OCI-LY7 (cell line): ENCODE results near the gene PIAS2. TPM values are rescaled to one million over a fixed set of nuclear protein-coding genes. Genes with fewer than 3 reads are reported as not detected.

ENCODE experiments used
- BruUV-seq: library from RNA; stranded (reverse); fragments of 400-500 nt; replicated peaks from 2 replicates; lab custom pipeline; 2021; lab: Mats Ljungman, UMichigan
- CTCF ChIA-PET: fragments of 300-600 bp; sonication (Branson Sonifier 250); formaldehyde crosslinking; loops from one replicate; lab custom pipeline; 2022; ENCODE audit warnings: antibody characterized with exemption; ENCODE audit not compliant: unreplicated experiment; lab: Charles Lee
- POLR2A ChIA-PET: fragments of 300-600 bp; sonication (Branson Sonifier 250); formaldehyde crosslinking; loops from one replicate; lab custom pipeline; 2022; ENCODE audit warnings: antibody characterized with exemption; lab: Charles Lee
- DNase-seq: peaks from one replicate; pipeline ENCODE4 v3.0.0-alpha.2; 2015; ENCODE audit warnings: low spot score
- H2AFZ ChIP-seq: fragments of 200-600 bp; sonication (generic), shearing (Covaris generic); 2 replicates; pipeline ENCODE4 v1.6.1; 2014; ENCODE audit warnings: mild to moderate bottlenecking, antibody characterized with exemption, low read length, moderate library complexity
- H3K27ac ChIP-seq: fragments of 200-600 bp; sonication (generic); 2 replicates; pipeline ENCODE4 v1.5.1; 2014; ENCODE audit warnings: mixed run types, low read depth, mild to moderate bottlenecking, moderate library complexity, low read length, inconsistent platforms; ENCODE audit not compliant: poor library complexity, severe bottlenecking
- H3K36me3 ChIP-seq: fragments of 200-600 bp; sonication (generic); 2 replicates; pipeline ENCODE4 v1.6.1; 2014; ENCODE audit warnings: mild to moderate bottlenecking, antibody characterized with exemption, low read length, moderate library complexity, mixed read lengths; ENCODE audit not compliant: insufficient read depth
- H3K4me1 ChIP-seq: fragments of 200-600 bp; sonication (generic); 2 replicates; pipeline ENCODE4 v1.5.1; 2014; ENCODE audit warnings: mild to moderate bottlenecking, low read length; ENCODE audit not compliant: insufficient read depth, poor library complexity, severe bottlenecking
- H3K4me2 ChIP-seq: fragments of 200-600 bp; sonication (generic); 2 replicates; pipeline ENCODE4 v1.6.1; 2014; ENCODE audit warnings: mild to moderate bottlenecking, low read length
- H3K4me3 ChIP-seq: fragments of 200-600 bp; sonication (generic); 2 replicates; pipeline ENCODE4 v1.5.1; 2014; ENCODE audit warnings: mild to moderate bottlenecking, low read depth, low read length; ENCODE audit not compliant: poor library complexity, severe bottlenecking
- H3K79me2 ChIP-seq: fragments of 200-600 bp; sonication (generic); 2 replicates; pipeline ENCODE4 v1.6.1; 2016; ENCODE audit warnings: low read depth, mild to moderate bottlenecking, low read length, moderate library complexity, mixed read lengths; ENCODE audit not compliant: insufficient read depth
- H3K9me2 ChIP-seq: fragments of 200-600 bp; sonication (generic); 2 replicates; pipeline ENCODE4 v1.6.1; 2016; ENCODE audit warnings: mild to moderate bottlenecking, low read length, mixed read lengths; ENCODE audit not compliant: insufficient read depth
- H3K9me3 ChIP-seq: fragments of 200-600 bp; sonication (generic); 2 replicates; pipeline ENCODE4 v1.6.1; 2014; ENCODE audit warnings: mild to moderate bottlenecking, mixed run types, low read length, mixed read lengths
- H4K20me1 ChIP-seq: fragments of 200-600 bp; sonication (generic); 2 replicates; pipeline ENCODE4 v1.6.1; 2014; ENCODE audit warnings: mild to moderate bottlenecking, antibody characterized with exemption, low read length, moderate library complexity, mixed read lengths; ENCODE audit not compliant: insufficient read depth
- EZH2phosphoT487 ChIP-seq: fragments of 200-600 bp; sonication (generic); IDR thresholded peaks from 2 replicates; pipeline ENCODE4 v1.6.1; 2018; ENCODE audit warnings: low read depth, borderline replicate concordance, mild to moderate bottlenecking, mixed run types, antibody characterized with exemption, low read length, moderate library complexity, mixed read lengths
- intact Hi-C: fragments of 100-400 bp; cut with micrococcal nuclease; formaldehyde crosslinking; loops from one replicate; pipeline ENCODE4 v1.10.0; 2022; ENCODE audit not compliant: unreplicated experiment
- total RNA-seq, 2 experiments: library from RNA; depleted of rRNA in 1 of 2; stranded (reverse); fragments of >200 nt in 1 of 2; shearing (Covaris generic) in 1 of 2; gene quantifications; 2 replicates each; pipeline ENCODE4 v1.2.3, GENCODE V29; 2014 to 2022
- TF ChIP-seq, protein P1 (sequence below): fragments of 200-600 bp; sonication (generic); conservative IDR thresholded peaks from 2 replicates; pipeline ENCODE4 v1.5.1; 2014; ENCODE audit warnings: mild to moderate bottlenecking, antibody characterized with exemption, low read length, moderate library complexity, mixed read lengths

Gene PIAS2
- total RNA-seq, 2 experiments from 2014 or later: 18.1 to 35.7 TPM

DNA sequence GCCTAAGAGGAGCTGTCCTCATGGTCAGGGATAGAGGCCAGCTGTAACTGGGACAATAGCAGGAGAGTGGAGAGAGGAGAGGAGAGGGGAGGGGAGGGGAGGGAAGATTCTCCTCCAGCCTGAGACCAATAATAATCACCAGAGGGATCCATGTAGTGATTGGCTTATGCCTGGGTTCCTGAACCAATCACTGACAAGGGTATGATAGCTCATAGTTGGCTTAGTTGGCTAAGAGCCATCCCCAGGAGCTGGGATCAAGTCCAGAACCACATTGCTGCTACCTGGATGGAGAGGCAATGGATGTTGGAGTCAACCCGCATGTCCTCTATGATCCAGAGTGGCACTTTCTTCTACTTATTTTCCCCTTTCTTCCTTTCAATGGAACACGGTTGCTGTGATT is 152.7 kb downstream of the PIAS2 start:
- no peak for DNase-seq
- Histone ChIP-seq H2AFZ (no peak overlapping the region), H3K9me3 (no peaks in the 10 kb centered on the region), H3K27ac (no peak overlapping the region), H3K36me3 (no peaks in the 10 kb centered on the region), H3K4me2 (no peak overlapping the region), H3K4me1 (no peaks in the 10 kb centered on the region), H3K79me2 (no peaks in the 10 kb centered on the region), H4K20me1 (no peaks in the 10 kb centered on the region), H3K9me2 (no peaks in the 10 kb centered on the region), H3K4me3 (no peak overlapping the region)
- no TSS peak for BruUV-seq
- ChIA-PET POLR2A (no interaction called here), CTCF (no interaction called here)
- intact Hi-C loops: no loop called here
- no peak for TF ChIP-seq EZH2phosphoT487
- TF ChIP-seq, protein P1, sequence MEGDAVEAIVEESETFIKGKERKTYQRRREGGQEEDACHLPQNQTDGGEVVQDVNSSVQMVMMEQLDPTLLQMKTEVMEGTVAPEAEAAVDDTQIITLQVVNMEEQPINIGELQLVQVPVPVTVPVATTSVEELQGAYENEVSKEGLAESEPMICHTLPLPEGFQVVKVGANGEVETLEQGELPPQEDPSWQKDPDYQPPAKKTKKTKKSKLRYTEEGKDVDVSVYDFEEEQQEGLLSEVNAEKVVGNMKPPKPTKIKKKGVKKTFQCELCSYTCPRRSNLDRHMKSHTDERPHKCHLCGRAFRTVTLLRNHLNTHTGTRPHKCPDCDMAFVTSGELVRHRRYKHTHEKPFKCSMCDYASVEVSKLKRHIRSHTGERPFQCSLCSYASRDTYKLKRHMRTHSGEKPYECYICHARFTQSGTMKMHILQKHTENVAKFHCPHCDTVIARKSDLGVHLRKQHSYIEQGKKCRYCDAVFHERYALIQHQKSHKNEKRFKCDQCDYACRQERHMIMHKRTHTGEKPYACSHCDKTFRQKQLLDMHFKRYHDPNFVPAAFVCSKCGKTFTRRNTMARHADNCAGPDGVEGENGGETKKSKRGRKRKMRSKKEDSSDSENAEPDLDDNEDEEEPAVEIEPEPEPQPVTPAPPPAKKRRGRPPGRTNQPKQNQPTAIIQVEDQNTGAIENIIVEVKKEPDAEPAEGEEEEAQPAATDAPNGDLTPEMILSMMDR: no peak

DNA sequence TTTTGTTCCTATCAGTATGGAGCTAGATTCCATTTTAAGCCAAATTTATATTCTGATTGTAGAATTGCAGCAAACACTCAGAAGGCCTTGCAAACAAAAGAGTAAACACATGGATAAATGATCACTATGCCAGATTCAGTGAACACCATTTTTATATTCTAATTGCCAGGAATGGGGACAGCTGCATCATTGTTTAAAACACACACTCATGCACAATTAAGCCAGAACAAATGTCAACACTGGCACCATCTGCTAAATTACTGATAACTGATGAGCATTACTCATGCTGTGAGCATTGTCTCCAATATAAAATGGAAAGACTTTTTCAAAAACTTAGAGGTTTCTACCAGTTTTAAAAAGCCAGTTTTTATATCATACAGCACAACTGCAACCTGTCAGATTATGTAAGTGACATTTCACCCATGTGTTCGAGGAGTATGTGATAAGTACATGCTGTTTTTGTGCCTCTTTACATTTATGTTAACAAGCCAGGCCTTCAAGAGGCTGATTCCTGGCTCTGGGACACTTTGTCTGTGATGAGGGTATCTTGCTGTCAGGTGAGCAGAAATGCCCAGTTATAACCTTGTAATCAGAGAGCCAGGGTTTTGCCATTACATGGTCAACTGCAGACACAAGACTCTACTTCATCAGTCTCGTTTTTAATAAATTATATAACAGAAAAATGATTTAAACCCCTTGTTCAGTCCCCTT is 156.1 kb downstream of the PIAS2 start:
- Histone ChIP-seq H3K36me3 (no peaks in the 10 kb centered on the region), H4K20me1 (no peaks in the 10 kb centered on the region), H3K4me2 (no peak overlapping the region), H3K4me1 (no peaks in the 10 kb centered on the region), H2AFZ (no peak overlapping the region), H3K79me2 (no peaks in the 10 kb centered on the region), H3K4me3 (no peak overlapping the region), H3K27ac (no peak overlapping the region), H3K9me3 (no peaks in the 10 kb centered on the region), H3K9me2 (no peaks in the 10 kb centered on the region)
- POLR2A ChIA-PET: interaction anchor here (0.6 kb wide), 1 partner anchor 1605 kb away, joined by 3 read pairs; no protein-coding TSS in a partner anchor
- no TSS peak for BruUV-seq
- intact Hi-C loops: no loop called here
- no peak for DNase-seq
- CTCF ChIA-PET: no interaction called here
- TF ChIP-seq, protein P1: no peak
- no peak for TF ChIP-seq EZH2phosphoT487

DNA sequence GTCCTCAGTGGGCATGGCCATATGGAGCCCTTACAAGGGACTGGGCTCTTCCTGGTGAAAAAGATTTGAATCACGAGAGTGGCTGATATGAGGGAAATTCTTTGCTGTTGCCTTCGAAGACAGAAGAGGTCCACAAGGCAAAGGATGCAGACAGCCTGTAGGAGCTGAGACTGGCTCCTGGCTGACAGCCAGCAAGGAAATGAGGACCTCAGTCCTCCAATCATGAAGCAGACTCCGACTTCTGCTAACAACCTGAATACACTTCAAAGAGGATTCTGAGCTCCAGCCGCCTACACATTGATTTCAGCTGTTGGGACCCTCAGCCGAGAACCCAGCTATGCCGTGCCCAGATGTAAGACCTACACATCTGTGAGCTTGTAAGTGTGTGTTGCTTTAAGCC is 157.4 kb downstream of the PIAS2 start:
- Histone ChIP-seq H3K9me3 (no peaks in the 10 kb centered on the region), H2AFZ (no peak overlapping the region), H3K4me1 (no peaks in the 10 kb centered on the region), H3K36me3 (no peaks in the 10 kb centered on the region), H3K4me3 (no peak overlapping the region), H3K79me2 (no peaks in the 10 kb centered on the region), H3K4me2 (no peak overlapping the region), H3K27ac (no peak overlapping the region), H4K20me1 (no peaks in the 10 kb centered on the region), H3K9me2 (no peaks in the 10 kb centered on the region)
- CTCF ChIA-PET: no interaction called here
- POLR2A ChIA-PET: no interaction called here
- intact Hi-C loops: no loop called here
- DNase-seq: no peak
- no TSS peak for BruUV-seq
- TF ChIP-seq, protein P1: no peak
- TF ChIP-seq EZH2phosphoT487: no peak
